ENCODE data around the gene KLHDC7A.

GRCh38 chr1:18526436-18527275 is 45.9 kb downstream of the KLHDC7A start:
- TF ChIP-seq CTCF (conservative IDR thresholded peaks at IDR 0.05 in 1 of 2, IDR thresholded peaks at IDR 0.05 in 1 of 2; ENCODE audit: extremely low read depth in 1 of 2, insufficient read depth in 1 of 2, low read depth in 1 of 2, low read length in 2 of 2): no peak
- TF ChIP-seq EZH2 (IDR thresholded peaks at IDR 0.05; ENCODE audit: borderline replicate concordance, low read length): no peak
